H1 (cell line): ENCODE measurements around the gene VAT1L. TPM values are rescaled to one million over a fixed set of nuclear protein-coding genes. Genes with fewer than 3 reads are reported as not detected.

Experiments used
- ATF2 ChIP-seq: IDR thresholded peaks from 2 replicates; pipeline ENCODE4 v1.6.1; 2012; ENCODE audit warnings: low read length, inconsistent platforms
- CHD1 ChIP-seq: IDR thresholded peaks from 2 replicates; pipeline ENCODE4 v1.6.1; 2012; ENCODE audit warnings: low read depth, low read length, improper control_type of control experiment
- GTF2F1 ChIP-seq: IDR thresholded peaks from 2 replicates; pipeline ENCODE4 v1.6.1; 2012; ENCODE audit warnings: low read depth, low read length, improper control_type of control experiment, borderline replicate concordance
- HDAC6 ChIP-seq: IDR thresholded peaks from one replicate; pipeline ENCODE4 v1.7.1; 2012; ENCODE audit warnings: low read depth, mild to moderate bottlenecking, inconsistent platforms, low read length, moderate library complexity
- JUN ChIP-seq: IDR thresholded peaks from 2 replicates; pipeline ENCODE4 v1.6.1; 2011; ENCODE audit warnings: low read depth, mild to moderate bottlenecking, improper control_type of control experiment, low read length
- KDM1A ChIP-seq: fragments of 200-600, 300-600 bp; sonication (generic); IDR thresholded peaks from 2 replicates; pipeline ENCODE4 v1.7.1; 2016; ENCODE audit warnings: mild to moderate bottlenecking, low read length, borderline replicate concordance
- POLR2A ChIP-seq, 2 experiments: IDR thresholded peaks; 1 replicate in 1 of 2; 2 replicates in 1 of 2; pipeline ENCODE4 v1.6.1; 2011; ENCODE audit warnings: low read depth in 2 of 2, low read length in 2 of 2, mild to moderate bottlenecking in 2 of 2; ENCODE audit errors: control extremely low read depth in 1 of 2
- POU5F1 ChIP-seq: IDR thresholded peaks from 2 replicates; pipeline ENCODE4 v1.6.1; 2011; ENCODE audit warnings: low read depth, mild to moderate bottlenecking, low read length, moderate library complexity
- RBBP5 ChIP-seq: IDR thresholded peaks from 2 replicates; pipeline ENCODE4 v1.7.1; 2012; ENCODE audit warnings: low read depth, mild to moderate bottlenecking, inconsistent platforms, low read length, moderate library complexity, borderline replicate concordance
- RFX5 ChIP-seq: IDR thresholded peaks from 2 replicates; pipeline ENCODE4 v1.6.1; 2011; ENCODE audit warnings: low read depth, low read length, improper control_type of control experiment, borderline replicate concordance
- SIX5 ChIP-seq: IDR thresholded peaks from 2 replicates; pipeline ENCODE4 v1.6.1; 2011; ENCODE audit warnings: mild to moderate bottlenecking, low read depth, low read length
- SP2 ChIP-seq: IDR thresholded peaks from 2 replicates; pipeline ENCODE4 v1.6.1; 2012; ENCODE audit warnings: mild to moderate bottlenecking, low read length, inconsistent platforms
- SP4 ChIP-seq: IDR thresholded peaks from 2 replicates; pipeline ENCODE4 v1.6.1; 2012; ENCODE audit warnings: low read length, inconsistent platforms
- SRF ChIP-seq: IDR thresholded peaks from 2 replicates; pipeline ENCODE4 v1.6.1; 2011; ENCODE audit warnings: mild to moderate bottlenecking, low read depth, low read length, moderate library complexity
- ZNF274 ChIP-seq: IDR thresholded peaks from 2 replicates; pipeline ENCODE4 v1.7.0; 2012; ENCODE audit warnings: low read length, borderline replicate concordance; ENCODE audit errors: extremely low read depth
- polyA plus RNA-seq, 7 experiments: library from polyadenylated mRNA; depleted of rRNA in 3 of 7; stranded (reverse) in 5 of 7; unstranded in 2 of 7; fragments of >200 nt in 5 of 7; fragments of 200-250 nt in 2 of 7; gene quantifications; 1 replicate in 5 of 7; 2 replicates in 1 of 7; 4 replicates in 1 of 7; pipeline versions ENCODE4 v1.2.1 to v1.2.3, GENCODE V29; 2011 to 2013; ENCODE audit warnings: missing spikeins in 2 of 7, mixed read lengths in 2 of 7
- total RNA-seq: library from RNA; stranded (reverse); fragmentation: NEBNext Ultra II Directional; extraction: Animal tissue kit (Norgen Biotek cat#: 25700); gene quantifications from 2 replicates; pipeline ENCODE4 v1.2.1, GENCODE V29; 2021

VAT1L gene
- total and polyA plus RNA-seq, 2 of the 8 experiments (the other 6 are each of a cell fraction or from before 2014, with no cell fraction given), result 46.3 to 48.2 TPM

GRCh38 chr16:77833921-77834634 is 45.7 kb downstream of the VAT1L start (continued):
- no peak for TF ChIP-seq ATF2
- no peak for TF ChIP-seq CHD1
- no peak for TF ChIP-seq POU5F1
- TF ChIP-seq JUN, result 0 out of 2 replicates have a peak, but pooled peaks have one; percentile 59
- no peak for TF ChIP-seq RFX5
- TF ChIP-seq POLR2A (IDR thresholded peaks at IDR 0.05; ENCODE audit: control extremely low read depth in 1 of 2, low read depth in 2 of 2, low read length in 2 of 2), result no peak
- no peak for TF ChIP-seq SRF
- no peak for TF ChIP-seq HDAC6
- TF ChIP-seq KDM1A, result no peak
- TF ChIP-seq SP2, result no peak
- TF ChIP-seq ZNF274, result no peak
- no peak for TF ChIP-seq RBBP5
- TF ChIP-seq SP4, result no peak
- no peak for TF ChIP-seq GTF2F1
- no peak for TF ChIP-seq SIX5
